MV-4-11 (cell line): ENCODE measurements around the gene KRTAP5-2.
A peak's percentile ranks its signal among the peaks of the same experiment; 100 is the strongest.

Experiments
- DNase-seq: peaks from one replicate; lab custom pipeline; 2025; lab: John Stamatoyannopoulos, UW

The KRTAP5-2 gene

DNA sequence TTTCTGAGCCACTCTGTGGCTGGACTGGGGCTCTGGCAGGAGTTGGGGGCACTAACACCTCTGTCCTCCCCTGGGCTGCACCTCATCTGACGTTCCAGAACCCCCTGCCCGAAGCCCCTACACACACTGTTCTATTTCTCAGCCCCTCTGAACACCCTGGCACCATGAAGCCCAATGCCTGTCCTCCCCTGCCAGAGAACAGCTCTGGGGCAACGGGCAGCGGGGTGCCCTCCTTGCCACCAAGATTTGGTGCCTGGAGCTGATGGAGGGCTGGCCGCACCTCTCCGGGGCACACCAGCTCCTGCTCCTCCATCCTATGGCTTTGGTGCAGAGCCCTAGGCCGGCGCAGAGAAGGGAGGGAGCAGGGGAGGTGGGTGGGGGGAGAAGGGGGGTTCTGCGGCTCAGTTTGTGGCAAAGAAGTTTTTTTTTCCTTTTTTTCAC is 42.4 kb downstream of the KRTAP5-2 start:
- DNase-seq: no peak

DNA sequence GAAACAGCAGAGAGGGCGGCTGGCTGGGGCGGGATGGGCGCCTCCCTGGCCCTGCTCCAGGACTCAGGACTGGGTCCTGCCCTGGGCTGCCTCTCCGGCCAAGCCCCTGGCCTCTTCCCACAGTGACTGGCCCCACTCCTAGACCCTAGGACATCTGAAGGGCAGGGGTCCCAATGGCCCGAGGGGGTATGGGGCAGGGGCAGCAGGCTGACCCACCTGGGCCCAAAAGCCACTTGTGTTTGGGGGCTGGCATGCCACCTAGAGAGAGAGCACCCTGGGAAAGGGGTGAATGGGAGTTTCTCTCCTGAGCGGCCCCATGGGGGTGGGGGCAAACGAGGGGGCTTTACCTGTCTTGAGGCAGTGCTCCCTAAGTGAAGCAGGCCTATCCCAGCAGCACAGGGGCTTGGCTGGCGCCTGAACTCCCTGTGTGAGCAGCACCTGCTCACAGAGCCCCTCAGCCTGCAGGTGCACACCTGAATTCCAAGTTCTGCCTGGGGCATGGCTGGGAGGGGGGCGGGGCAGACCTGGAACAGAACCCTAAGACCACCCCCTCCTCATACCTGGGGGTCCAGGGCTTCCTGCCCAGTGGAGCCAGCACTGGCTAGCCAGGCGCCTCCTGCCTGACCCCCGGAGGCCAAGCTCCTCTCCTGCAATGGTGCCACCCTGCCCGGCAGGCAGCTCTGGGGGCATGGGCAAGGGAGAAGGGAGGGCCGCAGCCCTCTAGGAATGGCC is 42.9 kb downstream of the KRTAP5-2 start:
- DNase-seq: no peak

DNA sequence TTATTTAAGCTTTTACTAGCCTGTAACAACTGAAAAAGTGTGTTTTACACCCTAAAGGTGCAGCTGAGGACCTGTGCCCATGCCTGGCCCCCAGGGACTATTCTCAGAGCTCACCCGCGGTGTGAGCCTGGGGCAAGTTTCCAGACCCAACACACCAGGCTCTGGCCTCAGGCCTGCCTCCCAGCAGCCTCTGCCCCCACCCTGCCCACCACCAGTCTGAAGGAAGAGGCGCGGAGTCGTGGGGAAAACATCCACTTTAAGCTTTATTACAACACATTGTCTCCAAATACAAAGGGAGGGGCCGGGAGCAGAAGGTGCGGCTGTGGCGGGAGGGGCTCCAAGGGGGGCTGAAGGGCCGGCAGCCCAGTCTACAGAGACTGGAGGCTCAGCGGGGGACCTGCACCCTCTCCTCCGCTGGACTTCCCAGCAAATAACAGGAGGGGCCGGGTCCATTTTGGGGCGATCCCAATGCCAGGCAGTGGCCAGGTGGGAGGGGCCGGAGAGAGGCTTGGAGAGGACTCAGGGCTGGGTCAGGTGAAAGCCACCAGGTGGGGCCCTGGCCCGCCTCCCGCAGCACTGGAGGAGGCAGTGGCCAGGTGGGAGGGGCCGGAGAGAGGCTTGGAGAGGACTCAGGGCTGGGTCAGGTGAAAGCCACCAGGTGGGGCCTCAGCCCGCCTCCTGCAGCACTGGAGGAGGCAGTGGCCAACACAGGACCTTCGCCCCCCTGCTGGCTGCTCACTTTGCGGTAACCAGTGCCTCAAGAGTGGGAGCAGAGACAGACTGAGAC is 44.1 kb downstream of the KRTAP5-2 start:
- no peak for DNase-seq

DNA sequence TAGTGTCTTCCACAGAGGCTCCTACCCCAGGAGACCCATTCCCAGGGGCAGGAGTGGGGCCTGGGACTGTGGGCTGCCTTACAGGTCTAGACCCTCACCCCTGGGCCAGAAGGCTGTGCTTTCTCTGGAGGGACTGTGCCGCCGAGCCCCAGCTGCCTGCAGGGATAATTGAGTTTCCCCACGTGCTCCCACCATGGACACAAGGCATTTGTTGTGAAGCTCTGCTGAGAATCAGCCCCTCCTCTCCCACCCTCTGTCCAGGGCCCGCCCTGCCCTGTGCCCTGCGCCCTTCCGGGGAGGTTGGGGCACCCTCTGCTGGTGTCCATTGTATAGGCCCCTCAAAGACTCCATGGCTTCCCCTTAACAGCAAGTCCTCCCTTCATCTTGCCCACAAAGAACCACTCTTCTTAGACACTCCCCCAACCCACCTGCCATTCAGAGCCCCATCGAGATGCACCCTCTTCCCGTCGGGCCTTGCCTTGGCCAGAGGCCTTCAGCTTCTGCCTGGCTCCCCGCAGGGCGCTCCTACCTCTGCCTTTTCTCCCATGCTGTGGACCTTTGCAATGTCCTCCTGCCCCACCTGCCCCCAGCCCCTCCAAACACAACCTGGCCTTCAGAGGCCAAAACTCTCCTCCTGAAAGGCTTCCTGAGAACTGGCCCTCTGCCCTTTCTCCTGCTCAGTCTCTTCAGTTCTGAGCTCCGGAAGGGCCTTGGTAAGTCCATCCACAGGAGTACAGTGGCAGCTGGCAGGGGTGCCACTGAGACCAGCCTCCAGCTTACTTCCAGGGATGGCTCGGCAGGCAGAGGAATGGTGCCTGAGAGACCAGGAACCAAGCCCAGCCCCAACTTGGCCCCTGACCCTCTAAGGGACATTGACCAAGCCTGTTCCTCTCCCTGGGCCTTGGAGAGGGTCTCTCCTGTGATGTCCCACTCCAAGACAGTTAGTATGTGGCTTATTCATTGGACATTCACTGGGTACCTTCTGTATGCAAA is 48.5 kb downstream of the KRTAP5-2 start:
- no peak for DNase-seq

DNA sequence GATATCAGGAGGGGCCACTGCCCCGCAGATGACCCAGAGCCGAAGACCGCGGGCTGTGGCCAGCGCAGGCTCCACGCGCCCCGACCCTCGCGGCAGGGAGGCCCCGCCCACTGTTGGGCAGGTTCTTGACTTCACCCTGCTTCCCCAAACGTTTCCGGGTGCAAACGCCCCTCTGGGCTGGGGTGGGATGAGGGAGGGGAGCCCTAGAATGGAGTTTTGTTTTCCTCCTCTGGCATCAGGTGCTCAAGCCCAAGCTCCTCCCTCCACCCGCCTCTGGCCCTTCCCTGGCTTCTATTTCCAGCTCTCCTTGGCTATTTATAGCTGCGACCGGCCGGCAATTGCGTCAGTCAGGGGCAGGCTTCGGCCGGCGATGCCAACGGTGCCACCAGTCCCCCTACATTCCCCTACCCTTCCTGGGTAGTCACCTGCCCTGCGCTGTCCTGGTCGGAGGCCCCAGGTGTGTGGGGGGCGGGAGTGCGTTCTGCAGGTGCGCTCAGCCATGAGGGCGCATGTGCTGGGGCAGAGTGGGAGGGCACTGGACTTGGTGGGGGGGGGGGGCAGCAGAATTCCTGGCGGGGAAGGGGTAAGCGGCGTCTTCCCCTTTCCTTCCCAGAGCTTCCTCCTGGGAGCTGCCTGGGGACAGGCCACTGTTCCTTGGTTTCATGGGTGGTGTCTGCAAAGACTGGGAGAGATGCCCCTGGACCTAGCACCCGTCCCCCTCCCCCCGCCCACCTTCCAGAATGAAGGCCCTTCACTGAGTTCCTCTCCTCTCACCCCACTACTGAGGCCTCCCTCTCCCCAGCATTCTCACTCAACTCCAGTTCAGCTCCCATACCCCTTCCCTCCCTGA is 49.6 kb downstream of the KRTAP5-2 start:
- peak; percentile 67 for DNase-seq

DNA sequence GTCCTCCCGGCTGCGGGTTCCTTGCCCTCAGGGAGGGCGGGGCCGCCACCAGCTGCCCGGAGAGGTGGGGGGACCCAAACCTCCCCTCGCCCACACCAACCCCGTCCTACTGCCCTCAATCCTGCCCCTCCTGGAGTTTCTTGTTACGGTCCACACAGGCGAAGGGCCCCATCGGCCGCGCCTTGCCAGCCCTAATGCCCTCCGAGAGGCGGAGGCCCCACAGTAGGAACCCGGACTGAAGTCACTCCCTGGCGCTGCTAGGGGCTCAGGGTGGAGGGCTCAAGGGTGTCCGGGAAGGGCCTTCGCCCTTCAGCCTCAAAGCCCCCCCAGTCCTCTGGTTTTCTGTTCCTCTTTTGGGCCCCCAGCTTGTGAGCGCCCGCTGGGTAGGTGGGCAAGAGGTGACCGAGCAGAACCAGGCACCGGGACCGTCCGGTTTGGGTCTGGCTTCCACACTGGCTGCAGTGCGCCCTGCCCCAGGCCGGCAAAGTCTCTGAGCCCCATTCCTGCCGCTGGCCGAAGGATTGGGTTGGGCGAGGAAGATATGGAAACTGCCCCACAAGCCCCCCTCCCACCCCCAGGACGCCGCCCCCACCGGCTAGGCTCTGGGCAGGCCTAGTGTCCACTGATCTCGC is 50.5 kb downstream of the KRTAP5-2 start:
- DNase-seq: no peak
